ENCODE results near the gene ST6GAL1. TPM values are rescaled to one million over a fixed set of nuclear protein-coding genes. Genes with fewer than 3 reads are reported as not detected.
"Not testable (repeated sequence)": the region's sequence is repeated elsewhere in the genome, so short reads cannot be mapped to it uniquely, and the experiment has no call there.

The ST6GAL1 gene
- total RNA-seq, 1 donor from 2014 or later = 61.1 TPM

GRCh38 chr3:186940967-186941366 is 10.6 kb downstream of the ST6GAL1 start:
- no peak for DNase-seq (ENCODE audit: low read depth in 2 of 2)

- no peak for DNase-seq (ENCODE audit: low read depth in 2 of 2)
Observed at GRCh38 chr3:186942168-186942567, 11.8 kb downstream of the ST6GAL1 start.

GRCh38 chr3:186945255-186945823 is 15.0 kb downstream of the ST6GAL1 start:
- DNase-seq (ENCODE audit: low read depth in 2 of 2) = no peak

GRCh38 chr3:186946756-186947375 is 16.5 kb downstream of the ST6GAL1 start:
- no peak for DNase-seq (ENCODE audit: low read depth in 2 of 2)

- DNase-seq (ENCODE audit: low read depth in 2 of 2) = peak in 1 of 2 donors; percentile 39
Observed at GRCh38 chr3:186949281-186949982, 19.1 kb downstream of the ST6GAL1 start.

GRCh38 chr3:186950402-186951093 is 20.2 kb downstream of the ST6GAL1 start:
- no peak for DNase-seq (ENCODE audit: low read depth in 2 of 2)

- DNase-seq (ENCODE audit: low read depth in 2 of 2) = no peak
Observed at GRCh38 chr3:186951640-186952552, 21.6 kb downstream of the ST6GAL1 start.

GRCh38 chr3:186953011-186953487 is 22.7 kb downstream of the ST6GAL1 start:
- peak; percentile 70 to 86 for DNase-seq (ENCODE audit: low read depth in 2 of 2)

GRCh38 chr3:186953992-186954699 is 23.8 kb downstream of the ST6GAL1 start:
- DNase-seq (ENCODE audit: low read depth in 2 of 2) = not testable (repeated sequence)

GRCh38 chr3:186955898-186956696 is 25.8 kb downstream of the ST6GAL1 start:
- no peak for DNase-seq (ENCODE audit: low read depth in 2 of 2)

GRCh38 chr3:186959029-186959624 is 28.8 kb downstream of the ST6GAL1 start:
- no peak for DNase-seq (ENCODE audit: low read depth in 2 of 2)

GRCh38 chr3:186960347-186960746 is 30.0 kb downstream of the ST6GAL1 start:
- no peak for DNase-seq (ENCODE audit: low read depth in 2 of 2)

GRCh38 chr3:186962445-186962844 is 32.1 kb downstream of the ST6GAL1 start:
- no peak for DNase-seq (ENCODE audit: low read depth in 2 of 2)

- DNase-seq (ENCODE audit: low read depth in 2 of 2) = no peak
Observed at GRCh38 chr3:186963636-186964035, 33.3 kb downstream of the ST6GAL1 start.

GRCh38 chr3:186964071-186964470 is 33.7 kb downstream of the ST6GAL1 start:
- DNase-seq (ENCODE audit: low read depth in 2 of 2) = no peak

GRCh38 chr3:186964616-186965015 is 34.3 kb downstream of the ST6GAL1 start:
- no peak for DNase-seq (ENCODE audit: low read depth in 2 of 2)

- peak in 1 of 2 donors; percentile 27 for DNase-seq (ENCODE audit: low read depth in 2 of 2)
Observed at GRCh38 chr3:186965141-186965879, 35.0 kb downstream of the ST6GAL1 start.

GRCh38 chr3:186966406-186966805 is 36.1 kb downstream of the ST6GAL1 start:
- no peak for DNase-seq (ENCODE audit: low read depth in 2 of 2)
